Heart left ventricle (tissue), 13 donors: ENCODE data around the gene SENP8.

ENCODE experiments used
- CTCF ChIP-seq, 12 donors: fragments of 200-600 bp; sonication (generic) in 4 of 12; IDR thresholded peaks; one replicate each; pipeline versions ENCODE4 v1.5.0 to v1.8.0; 2018 to 2022; ENCODE audit warnings: antibody characterized with exemption in 12 of 12, mild to moderate bottlenecking in 5 of 12
- POLR2A ChIP-seq, 2 donors: fragments of 450-650 bp; IDR thresholded peaks; one replicate each; pipeline ENCODE4 v1.6.1; 2017; ENCODE audit warnings: antibody characterized with exemption in 2 of 2, mild to moderate bottlenecking in 2 of 2, moderate library complexity in 2 of 2
- donor health status: ischemic (EF 13 %, LVEDD 7.1; RV severe dilation, severe dysfunction).
- donor health status: DM: no; HTN: yes; CAD: no.
- donor health status: DM: no; HTN: no; CAD: no.
- donor health status: ischemic (EF 25% LVEDD 6.9; RV normal size, moderate dysfunction).
- donor health status: ischemic (EF 25% LVEDD 5.7; RV mildly dilated, moderate dysfunction).
- donor health status: ischemic (EF 35%, LVEDD 5.7; RV mildly dilated, moderate dysfunction).
- donor health status: nonischemic (EF 11% LVEDD 7.7; RV severe dilation, severe dysfunction).
- donor health status: DM: yes; HTN: yes; CAD: no.
- donor health status: PGD.
- donor health status: ischemic (EF 29% LVEDD 5.4; RV normal size, mild dysfunction).
- donor health status: nonischemic (EF 23%, LVEDD 6.1; RV moderate dilation, normal function).

- TF ChIP-seq POLR2A (IDR thresholded peaks at IDR 0.05) (no peak), CTCF (IDR thresholded peaks at IDR 0.05) (no peak)
Observed at GRCh38 chr15:72141171-72142084, 23.2 kb downstream of the SENP8 start.
